NCI-H128 (cell line): ENCODE results near the gene CCDC92.

ENCODE experiments used
- DNase-seq: peaks from one replicate; lab custom pipeline; 2025; ENCODE audit not compliant: unreplicated experiment; lab: John Stamatoyannopoulos, UW

The CCDC92 gene, protein sequence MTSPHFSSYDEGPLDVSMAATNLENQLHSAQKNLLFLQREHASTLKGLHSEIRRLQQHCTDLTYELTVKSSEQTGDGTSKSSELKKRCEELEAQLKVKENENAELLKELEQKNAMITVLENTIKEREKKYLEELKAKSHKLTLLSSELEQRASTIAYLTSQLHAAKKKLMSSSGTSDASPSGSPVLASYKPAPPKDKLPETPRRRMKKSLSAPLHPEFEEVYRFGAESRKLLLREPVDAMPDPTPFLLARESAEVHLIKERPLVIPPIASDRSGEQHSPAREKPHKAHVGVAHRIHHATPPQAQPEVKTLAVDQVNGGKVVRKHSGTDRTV

DNA sequence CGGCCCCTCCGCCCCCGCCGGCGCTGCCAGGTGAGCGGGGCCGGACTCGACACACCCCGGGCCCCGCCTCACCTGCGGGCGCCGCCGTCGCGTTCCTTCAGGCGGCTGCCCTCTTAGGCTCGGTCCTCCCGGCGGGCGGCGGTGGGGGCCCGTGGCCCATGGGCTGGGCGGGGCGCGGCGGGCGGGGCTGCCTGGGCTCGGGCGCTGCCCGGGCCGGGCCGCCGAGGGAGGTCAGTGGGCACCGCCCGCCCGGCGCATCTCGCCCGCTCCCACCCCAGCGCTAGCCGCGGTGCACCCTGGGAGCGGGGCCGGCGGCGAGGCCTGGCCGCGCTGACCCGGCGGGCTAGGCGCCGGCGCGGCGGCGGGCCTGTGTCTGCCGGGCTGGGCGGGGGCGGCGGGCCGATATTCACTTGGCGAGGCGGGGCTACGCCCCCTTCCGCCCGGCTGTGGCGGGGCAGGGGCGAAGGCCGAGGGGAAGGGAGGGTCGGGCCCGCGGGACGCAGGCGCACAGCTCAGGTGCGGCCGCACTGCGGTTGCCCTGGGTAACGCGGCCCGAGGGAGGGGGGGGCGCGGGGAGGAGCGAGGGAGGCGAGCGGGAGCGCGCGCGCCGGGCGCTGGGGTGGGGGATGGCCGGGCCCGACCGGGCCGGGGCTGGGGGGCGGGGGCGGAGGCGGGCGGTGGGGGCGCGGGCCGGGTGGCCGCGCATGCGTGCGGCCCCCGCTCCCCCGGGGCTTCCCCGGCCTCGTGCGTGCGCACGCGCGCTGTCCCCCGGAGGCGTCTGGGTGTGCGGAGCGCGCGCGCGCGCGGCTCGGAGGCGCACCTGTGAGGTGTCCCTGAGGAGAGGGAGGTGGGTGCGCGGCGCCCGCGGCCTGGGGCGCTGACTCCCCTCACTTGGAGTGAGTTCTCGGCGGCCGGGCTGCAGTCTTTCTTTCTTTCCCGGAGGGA, at the start of gene CCDC92, which contains the start of gene ZNF664:
TSS of gene CCDC92 (minus strand) at position 375 of the 945 bp plus-strand sequence. CDS start 28,526 bp downstream, outside the sequence.
TSS of gene ZNF664 (plus strand) at position 759 of the 945 bp plus-strand sequence. CDS start 38,930 bp downstream, outside the sequence.
- DNase-seq, result peak; percentile 86

DNA sequence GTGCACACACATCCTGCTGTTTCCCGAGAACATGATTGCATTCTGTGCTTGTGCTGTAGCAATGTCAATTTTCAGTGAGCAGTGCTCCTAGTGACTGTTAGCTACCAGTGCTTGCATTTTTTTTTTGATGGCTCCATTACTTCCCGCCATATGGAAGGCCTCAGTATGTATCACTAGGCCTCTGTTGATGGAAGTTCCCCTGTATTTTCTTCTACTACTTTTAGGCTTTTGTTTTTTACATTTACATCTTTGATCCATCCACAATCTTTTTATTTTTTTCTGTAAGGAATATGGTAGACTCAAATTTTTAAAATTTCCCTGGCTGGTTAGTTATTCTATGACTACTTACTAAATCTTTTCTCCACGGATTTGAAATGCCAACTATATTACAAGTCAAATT, 49.5 kb upstream of the CCDC92 start:
- no peak for DNase-seq

DNA sequence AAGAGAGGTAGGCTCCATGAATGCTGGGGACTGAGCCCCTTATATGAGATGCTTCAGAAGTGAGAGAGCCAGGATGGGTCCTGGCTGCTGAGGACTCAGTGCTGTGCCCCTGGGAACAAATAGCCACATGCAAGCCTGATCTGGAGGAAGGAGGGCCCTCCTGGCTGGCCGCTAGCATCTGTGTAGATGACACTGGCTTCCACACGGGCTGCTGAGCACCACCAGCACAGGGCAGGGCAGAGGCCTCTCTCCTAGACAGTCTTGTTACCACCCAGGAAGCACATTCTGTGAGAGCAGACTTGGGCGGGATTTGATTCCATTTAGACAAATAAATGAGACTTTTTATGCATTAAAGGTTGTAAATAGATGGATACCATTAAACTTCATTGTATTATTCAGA, 48.4 kb upstream of the CCDC92 start:
- DNase-seq, result no peak

DNA sequence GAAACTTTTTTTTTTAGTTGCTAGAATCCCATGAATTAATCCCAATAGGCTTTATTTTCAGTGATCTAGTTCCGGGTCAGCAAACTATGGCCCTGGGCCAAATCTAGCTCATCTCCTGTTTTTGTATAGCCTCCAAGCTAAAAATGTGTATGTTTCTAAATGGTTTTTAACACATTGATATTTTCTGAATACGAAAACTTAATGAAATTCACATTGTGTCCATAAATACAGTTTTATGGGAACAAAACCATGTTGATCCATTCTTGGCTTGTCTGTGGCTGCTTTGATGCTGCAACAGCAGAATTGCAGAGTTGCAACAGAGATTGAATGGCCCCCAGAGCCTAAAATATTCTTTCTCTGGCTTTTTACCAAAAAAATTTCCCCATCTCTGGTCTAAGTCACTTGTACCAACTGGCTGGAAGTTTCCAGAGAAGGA, 47.9 kb upstream of the CCDC92 start:
- DNase-seq, result no peak

DNA sequence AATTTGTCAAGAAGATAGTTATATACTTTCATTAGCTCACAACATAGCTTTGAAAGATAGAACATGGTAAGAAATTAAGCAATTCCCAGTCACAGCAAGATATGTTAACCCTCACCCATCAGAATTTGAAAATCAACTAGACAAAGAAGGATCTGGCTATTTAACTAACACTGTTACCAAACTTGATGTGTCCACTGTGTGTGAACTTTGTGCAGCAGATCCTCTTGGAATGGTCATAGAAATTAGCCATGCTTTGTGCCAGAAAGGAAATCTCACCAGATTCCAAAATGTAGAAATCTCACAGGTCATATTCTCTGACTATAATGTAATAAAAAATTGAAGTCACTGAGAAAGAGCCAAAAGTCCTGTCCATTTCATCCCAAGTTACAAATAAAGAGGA, 46.5 kb upstream of the CCDC92 start:
- DNase-seq, result no peak

DNA sequence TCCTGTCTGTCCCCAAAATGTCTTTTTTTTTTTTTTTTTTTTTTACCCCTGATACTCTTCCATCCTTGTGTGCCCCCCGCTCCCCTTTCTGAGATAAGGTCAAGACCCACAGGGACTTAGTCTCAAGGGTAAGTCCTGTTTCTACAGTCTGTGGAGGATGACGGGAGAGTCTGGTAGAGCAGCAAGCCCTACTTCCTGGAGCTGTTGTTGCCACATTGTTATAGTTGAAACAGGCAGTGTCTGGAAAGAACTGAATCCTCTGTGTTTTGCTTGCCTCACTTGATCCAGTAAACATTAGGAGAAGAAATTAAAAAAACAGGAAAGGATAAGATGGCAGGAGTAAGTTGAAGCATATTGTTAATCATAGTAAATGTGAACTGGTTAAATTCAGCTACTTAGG, 45.9 kb upstream of the CCDC92 start:
- DNase-seq, result no peak

DNA sequence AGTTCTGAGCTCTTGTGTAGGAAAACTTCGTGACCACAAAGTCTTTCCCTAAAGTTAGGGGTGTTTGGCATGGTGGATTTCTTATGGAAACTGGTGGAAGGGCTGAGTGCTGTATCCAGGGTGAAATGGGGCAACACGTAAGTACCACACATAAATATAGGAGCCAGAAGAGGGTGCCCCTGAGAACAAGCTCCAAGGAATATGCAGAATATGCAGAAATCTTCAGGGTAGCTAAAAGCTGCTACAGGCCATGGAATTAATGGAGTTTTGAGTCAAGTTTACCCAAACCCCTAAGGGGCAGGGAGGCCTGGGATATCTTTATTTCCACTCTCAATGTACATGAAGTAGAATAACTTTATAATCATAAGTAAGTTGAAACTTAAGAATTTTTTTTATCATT, 44.4 kb upstream of the CCDC92 start:
- no peak for DNase-seq

DNA sequence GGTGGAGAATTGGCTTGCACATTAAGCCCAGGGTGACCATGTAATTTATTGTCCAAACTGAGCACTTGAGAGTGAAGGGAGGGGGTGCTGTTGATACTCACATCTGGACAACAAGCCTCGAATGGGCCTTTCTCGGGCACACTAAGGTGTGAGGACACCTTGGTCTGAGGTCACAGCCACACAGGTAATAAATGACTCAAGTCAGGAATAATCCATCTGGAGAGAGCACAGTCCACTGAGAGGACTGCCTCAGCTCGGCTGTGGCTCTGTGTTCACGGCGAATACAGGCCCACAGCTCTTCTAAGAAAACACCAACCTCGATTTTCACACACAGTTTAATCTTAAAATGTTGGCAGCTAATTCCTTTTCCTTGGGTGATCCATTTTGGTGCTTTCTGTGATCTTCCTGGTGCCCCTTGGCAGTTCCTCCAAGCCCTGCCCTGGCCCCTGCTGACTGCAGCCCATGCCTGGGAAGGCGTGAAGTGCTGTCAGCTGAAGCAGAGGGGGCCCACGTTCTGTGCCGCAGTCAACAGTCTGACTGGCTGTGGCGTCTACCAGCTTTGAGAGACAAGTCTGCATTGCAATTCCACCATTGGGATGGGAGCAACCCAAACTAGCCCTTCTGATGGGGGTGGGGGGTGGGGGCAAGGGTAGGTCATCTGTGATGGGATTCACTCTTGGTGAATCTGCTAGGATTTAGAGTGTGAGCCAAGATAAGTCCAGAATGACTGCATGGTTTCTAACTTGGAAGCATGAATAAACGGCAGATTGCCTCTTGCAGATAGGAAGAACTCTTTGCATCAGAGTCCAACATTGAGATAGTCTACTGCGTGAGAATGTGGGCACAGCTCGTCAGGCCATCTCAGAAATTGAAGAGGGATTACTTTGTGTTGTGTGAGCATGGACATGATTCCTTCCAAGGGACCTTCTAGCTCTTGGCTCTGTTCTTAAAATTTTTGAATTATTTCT, 43.1 kb upstream of the CCDC92 start:
- DNase-seq, result no peak

DNA sequence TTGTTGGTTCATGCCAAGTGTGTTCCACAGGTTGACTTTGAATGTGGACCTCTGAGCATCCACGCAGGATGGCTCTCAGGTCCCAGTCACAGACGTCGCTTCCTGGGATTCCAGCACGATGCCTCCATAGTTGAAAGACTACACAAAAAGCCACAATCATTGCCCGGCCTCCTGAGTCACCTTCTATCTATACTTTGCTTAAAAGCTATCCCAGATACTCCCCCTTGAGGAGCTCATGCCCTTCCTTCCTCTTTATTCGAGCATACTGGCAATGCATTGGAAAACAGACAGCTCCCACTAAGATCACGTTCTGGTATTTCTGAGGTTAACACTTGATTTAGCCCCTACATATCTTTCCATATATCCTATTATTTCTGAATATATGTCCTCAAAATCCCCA, 40.4 kb upstream of the CCDC92 start:
- no peak for DNase-seq

DNA sequence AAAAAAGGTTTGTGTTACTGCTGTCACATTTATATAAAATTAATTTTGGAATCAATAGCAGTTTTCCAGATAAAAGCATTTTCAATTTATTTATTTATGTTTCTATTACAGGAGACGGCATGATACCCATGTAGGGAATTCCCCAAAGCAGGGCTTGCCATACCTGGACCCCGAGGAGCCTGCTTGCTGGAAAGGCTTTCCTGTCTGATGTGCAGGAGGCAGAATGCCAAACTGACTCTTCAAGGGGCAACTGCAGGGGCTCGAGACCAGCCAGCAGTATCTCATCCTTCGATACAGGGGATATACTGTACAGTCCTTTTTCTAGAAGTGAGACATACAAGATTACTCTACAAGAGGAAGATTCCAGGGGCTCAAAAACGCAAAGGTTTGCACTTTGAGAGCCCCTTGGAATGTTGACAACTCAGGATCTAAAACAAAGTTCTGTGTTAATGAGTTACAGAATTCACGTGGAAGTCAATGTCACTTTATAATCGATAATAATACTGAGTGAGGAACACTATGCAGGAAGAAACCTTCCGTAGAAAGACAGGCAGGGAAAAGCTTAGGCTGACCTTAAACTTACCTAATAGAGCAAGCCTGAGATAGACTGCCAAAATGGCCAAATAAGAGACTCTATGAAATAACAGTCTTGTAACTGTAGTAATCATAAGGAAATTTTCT, 38.9 kb upstream of the CCDC92 start:
- DNase-seq, result no peak

DNA sequence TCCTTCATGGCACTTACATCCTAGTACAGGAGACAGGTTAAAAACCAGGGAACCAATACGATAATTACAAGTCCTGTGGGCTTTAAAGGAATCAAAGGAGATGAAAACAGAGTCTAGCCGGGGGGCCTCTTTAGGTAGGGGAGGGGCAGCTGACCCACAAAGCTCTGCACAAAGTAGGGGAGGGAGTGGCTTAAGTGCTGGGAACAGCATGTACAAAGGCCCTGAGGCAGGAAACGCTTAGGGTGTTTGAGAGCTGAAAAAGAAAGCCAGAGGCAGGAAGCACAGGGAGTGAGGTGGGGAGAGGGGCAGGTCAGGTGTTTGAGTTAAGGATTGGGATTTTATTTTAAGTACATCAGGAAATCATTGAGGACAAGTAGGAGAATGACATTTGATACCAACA, 38.1 kb upstream of the CCDC92 start:
- DNase-seq, result no peak

DNA sequence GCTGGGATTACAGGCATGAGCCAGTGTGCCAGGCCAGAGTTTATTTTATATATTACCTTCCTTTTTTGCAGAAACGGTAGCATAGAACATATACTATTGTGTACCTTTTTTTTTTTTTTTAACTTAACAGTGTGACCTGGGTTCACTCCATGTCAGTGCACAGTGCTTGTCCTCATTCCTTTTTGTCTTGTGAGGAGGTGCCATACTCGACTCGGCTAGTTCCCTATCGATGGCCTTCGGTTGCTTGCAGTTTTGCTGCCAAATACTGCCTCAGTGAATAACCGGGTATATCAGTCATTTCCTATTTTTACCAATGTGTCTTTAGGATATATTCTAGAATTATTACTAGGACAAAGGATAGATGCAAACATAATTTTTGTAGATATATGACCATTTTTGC, 37.1 kb upstream of the CCDC92 start:
- DNase-seq, result no peak

DNA sequence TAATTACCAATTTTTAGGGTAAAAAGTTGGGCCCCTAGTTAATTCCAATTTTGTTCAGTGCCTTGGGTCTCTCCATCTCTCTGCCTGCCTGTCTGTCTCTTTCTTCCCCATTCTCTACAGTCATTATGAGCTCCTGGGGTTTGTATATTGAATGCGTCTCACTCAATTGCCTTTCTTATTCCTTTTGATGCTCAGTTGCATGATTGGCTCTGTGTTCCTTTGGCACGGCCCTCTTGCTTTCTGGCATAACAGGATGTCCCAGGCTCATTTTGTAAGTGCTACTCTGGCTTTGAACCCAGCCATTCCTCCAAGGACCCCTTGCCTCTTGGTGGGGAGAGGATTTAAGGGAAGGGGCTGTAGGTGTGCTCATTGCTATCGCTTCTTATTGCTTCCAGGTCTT, 36.0 kb upstream of the CCDC92 start:
- DNase-seq, result no peak

DNA sequence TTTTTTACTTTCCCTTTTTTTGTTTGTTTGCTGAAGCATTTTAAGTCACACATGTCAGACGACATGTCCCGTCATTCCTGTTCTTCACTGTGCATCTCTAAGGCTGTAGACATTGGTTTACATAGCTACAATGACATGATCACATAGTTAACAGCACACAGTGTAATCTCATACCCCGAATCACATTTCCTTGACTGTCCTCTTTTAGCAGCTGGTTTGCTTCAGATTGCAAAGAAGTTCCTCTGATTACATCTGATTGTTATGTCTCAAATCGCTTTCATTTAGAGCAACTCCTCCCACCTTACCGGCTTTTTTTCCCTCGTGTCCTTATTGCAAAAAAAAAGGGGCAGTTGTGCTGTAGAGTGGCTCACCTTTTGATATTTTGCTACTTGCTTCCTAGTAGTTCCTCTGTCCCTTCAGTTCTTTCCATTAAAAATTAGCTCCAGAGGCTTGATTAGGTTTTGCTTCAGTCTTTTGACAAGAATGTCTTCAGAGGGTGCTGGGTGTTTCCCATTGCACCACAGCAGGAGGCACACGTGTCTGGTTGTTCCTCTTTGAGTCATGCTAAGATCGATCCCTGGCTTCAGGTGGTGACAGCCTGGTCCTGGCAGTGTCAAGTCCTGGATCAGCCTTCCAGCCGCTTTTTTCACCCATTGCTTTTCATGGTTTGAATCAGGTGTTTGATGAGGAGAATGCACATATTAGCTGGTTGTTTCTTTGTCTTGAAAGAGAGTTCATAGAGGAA, 35.4 kb upstream of the CCDC92 start:
- no peak for DNase-seq

DNA sequence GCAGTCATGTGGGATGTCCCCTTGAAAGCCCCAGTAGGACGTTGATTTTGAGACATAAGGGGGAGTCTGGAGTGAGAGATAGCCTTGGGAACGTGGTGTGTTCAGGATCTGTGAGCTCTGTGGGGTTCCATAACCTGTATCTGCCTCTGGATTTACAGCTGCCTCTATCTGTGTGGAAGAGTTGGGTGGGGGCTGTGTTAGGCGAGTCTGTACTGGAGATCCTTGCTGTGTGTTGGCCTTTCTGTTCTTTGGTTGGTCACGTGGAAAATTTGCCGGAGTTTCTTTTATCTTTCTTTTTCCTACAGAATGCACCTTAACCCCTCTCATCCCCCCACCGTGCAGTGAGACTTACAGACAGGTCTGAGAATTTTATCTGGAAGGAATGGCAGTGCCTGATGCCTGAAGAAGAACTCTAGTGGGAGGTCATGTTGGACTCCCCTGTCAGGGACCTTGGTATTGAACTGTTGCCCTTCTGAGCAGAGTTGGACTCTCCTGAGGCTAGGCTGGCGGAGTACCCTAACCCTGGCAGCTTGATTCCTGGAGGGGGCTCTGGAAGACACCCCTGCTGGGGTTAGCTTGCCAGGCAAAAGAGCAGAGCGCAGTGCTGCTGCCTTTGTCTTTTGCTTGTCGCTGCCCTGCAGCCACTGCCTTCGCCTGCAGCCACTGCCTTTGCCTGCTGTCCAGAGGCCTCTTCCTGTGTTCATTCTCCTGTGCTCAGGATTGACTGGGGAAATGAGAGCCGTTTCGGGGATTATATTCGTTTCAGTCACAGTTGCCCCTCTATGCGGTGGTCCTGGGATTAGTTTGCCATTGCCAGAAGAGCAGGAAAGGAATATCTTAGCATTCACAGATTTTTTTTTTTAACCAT, 34.4 kb upstream of the CCDC92 start:
- no peak for DNase-seq

DNA sequence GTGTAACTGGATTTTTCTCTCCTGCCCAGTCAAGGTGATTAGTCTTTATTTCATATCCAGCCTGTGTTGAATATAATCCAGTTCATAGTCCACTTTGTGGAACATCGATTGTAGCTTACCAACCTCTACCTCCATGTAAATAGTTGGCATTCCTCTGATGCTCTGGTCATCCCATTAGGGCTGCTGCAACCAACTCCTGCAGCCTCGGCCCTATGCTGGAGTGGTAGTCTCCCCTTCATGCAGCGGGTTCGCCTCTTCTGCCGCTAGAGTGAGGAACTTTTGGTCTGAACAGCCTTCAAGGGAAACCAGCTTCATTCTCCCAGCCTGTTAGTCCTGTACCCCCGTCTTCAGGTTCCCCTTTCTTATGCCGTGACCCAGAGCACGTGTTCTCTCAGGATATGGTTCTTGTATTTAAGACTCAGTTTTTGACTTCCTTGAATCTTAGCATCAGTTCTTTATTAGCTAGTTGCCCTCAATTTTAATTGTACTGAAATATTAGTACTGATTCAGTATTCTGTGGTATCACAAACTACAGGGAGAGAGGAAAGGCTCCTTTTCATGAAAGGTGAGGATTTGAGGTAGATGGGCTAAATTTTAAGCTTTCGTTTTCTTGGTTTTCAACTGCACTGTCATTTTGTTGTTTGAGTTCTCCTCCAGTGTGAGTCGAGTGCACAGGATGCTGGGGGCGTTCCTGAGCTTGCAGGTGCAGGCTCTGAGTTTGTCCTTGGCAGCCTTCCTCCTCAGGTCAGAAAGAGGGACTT, 33.6 kb upstream of the CCDC92 start:
- no peak for DNase-seq

DNA sequence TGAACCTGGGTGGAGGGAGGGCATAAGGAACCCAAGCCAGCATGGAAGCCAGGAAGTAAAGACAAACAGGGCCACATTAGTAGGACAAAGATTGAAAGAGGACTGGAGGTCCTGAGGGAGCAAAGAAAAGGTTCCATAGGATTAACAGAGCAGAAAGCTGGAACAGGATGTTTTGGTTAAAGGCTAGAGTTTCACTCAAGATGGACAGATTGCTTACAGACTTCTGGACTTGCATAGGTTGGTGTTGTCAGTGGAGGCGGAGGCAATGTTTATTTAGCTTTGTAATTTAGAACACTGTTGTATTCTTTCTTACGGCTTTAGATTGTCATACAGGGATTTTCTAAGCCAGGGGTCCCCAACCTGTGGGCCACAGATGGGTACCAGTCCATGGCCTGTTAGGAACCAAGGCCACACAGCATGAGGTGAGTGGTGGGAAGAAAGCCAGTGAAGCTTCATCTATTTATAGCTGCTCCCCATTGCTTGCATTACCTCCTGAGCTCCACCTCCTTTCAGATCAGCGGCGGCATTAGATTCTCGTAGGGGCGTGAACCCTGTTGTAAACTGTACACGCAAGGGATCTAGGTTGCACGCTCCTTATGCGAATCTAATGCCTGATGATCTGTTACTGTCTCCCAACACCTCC, 31.7 kb upstream of the CCDC92 start:
- DNase-seq, result no peak
